Ascending aorta (tissue), 2 donors: ENCODE data around the gene SGK1. TPM values are rescaled to one million over a fixed set of nuclear protein-coding genes. Genes with fewer than 3 reads are reported as not detected.
"Not testable (repeated sequence)": the region's sequence is repeated elsewhere in the genome, so short reads cannot be mapped to it uniquely, and the experiment has no call there.

Source experiments
- DNase-seq, 2 donors: peaks; one replicate each; pipeline ENCODE4 v3.0.0-alpha.2; 2019; ENCODE audit warnings: low spot score in 2 of 2
- H3K27ac ChIP-seq, 2 donors: fragments of 200-600 bp; sonication (generic); one replicate each; pipeline ENCODE4 v1.5.1; 2016 to 2017; ENCODE audit warnings: mild to moderate bottlenecking in 1 of 2
- H3K27me3 ChIP-seq: fragments of 200-600 bp; sonication (generic); one replicate; pipeline ENCODE4 v1.5.1; 2017
- H3K36me3 ChIP-seq, 2 donors: fragments of 200-600 bp; sonication (generic); one replicate each; pipeline ENCODE4 v1.5.1; 2016
- H3K4me1 ChIP-seq, 2 donors: fragments of 200-600 bp; sonication (generic); one replicate each; pipeline ENCODE4 v1.5.1; 2016 to 2017; ENCODE audit warnings: mild to moderate bottlenecking in 1 of 2
- H3K4me3 ChIP-seq, 2 donors: fragments of 200-600 bp; sonication (generic); one replicate each; pipeline ENCODE4 v1.5.1; 2016 to 2017; ENCODE audit warnings: mild to moderate bottlenecking in 1 of 2
- H3K9me3 ChIP-seq, 2 donors: fragments of 200-600 bp; sonication (generic); one replicate each; pipeline ENCODE4 v1.5.1; 2016
- CTCF ChIP-seq, 3 experiments: fragments of 200-600 bp in 2 of 3; fragments of 450-650 bp in 1 of 3; sonication (generic) in 2 of 3; IDR thresholded peaks; one replicate each; pipeline ENCODE4 v1.5.1; 2016 to 2019; ENCODE audit warnings: antibody characterized with exemption in 3 of 3, mild to moderate bottlenecking in 1 of 3, moderate library complexity in 1 of 3
- intact Hi-C: fragments of 100-400 bp; cut with DNase I; formaldehyde crosslinking; loops from one replicate; pipeline ENCODE4 v1.15.1; 2023
- total RNA-seq: library from RNA; depleted of rRNA; stranded (reverse); fragments of >200 nt; gene quantifications from one replicate; pipeline ENCODE4 v1.1.0, GENCODE V29; 2016

Gene SGK1
- total RNA-seq, 1 donor from 2014 or later, result 200 TPM

DNA sequence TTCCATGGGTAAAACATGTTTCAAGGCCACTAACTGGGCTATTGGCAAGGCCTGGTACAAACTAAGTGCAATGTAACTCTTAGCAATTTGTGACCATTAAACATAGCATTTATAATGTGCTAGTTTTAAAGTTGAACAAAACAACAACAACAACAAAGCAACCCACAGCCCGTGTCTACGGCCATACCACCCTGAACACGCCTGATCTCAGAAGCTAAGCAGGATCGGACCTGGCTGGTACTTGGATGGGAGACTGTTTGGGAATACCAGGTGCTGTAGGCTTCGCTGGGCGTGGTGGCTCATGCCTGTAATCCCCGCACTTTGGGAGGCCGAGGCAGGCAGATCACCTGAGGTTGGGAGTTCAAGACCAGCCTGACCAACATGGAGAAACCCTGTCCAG is 61.0 kb downstream of the SGK1 start:
- no peaks in the 10 kb centered on the region for H3K27me3 ChIP-seq

DNA sequence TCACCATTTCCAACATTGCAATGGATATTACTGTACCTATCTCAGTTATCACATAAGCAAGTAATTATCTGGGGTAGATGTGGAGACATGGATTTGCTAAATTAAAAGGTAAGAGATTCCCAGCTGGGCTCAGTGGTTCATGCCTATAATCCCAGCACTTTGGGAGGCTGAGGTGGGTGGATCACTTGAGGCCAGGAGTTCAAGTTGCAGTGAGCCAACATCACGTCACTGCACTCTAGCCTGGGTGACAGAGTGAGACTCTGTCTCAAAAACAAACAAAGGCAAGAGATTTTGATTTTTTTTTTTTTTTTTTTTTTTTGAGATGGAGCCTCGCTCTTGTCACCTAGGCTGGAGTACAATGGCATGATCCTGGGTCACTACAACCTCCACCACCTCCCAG is 62.6 kb downstream of the SGK1 start:
- H3K27me3 ChIP-seq, H3K9me3 ChIP-seq, DNase-seq, H3K27ac ChIP-seq, H3K4me3 ChIP-seq, H3K36me3 ChIP-seq, H3K4me1 ChIP-seq, intact Hi-C loops: not testable (repeated sequence)

More for the DNA sequence above, 61.0 kb downstream of the SGK1 start:
- no peak overlapping the region for H3K27ac ChIP-seq
- DNase-seq, result no peak
- intact Hi-C loops, result no loop called here
- no peaks in the 10 kb centered on the region for H3K4me1 ChIP-seq
- no peak overlapping the region for H3K4me3 ChIP-seq
- H3K36me3 ChIP-seq, result no peaks in the 10 kb centered on the region
- no peak for TF ChIP-seq CTCF (IDR thresholded peaks at IDR 0.05)
- no peaks in the 10 kb centered on the region for H3K9me3 ChIP-seq

GRCh38 chr6:134254118-134254517 is 63.8 kb downstream of the SGK1 start:
- H3K4me3 ChIP-seq, result no peak overlapping the region
- no peak for DNase-seq
- peaks cover 0 to 5% of the 10 kb centered on the region in 2 donors for H3K4me1 ChIP-seq
- H3K27me3 ChIP-seq, result no peaks in the 10 kb centered on the region
- TF ChIP-seq CTCF (IDR thresholded peaks at IDR 0.05), result no peak
- intact Hi-C loops, result no loop called here
- H3K27ac ChIP-seq, result no peak overlapping the region
- H3K36me3 ChIP-seq, result no peaks in the 10 kb centered on the region
- H3K9me3 ChIP-seq, result no peaks in the 10 kb centered on the region

GRCh38 chr6:134253681-134254080 is 64.2 kb downstream of the SGK1 start:
- intact Hi-C loops, result no loop called here
- no peaks in the 10 kb centered on the region for H3K9me3 ChIP-seq
- no peaks in the 10 kb centered on the region for H3K36me3 ChIP-seq
- H3K27me3 ChIP-seq, result no peaks in the 10 kb centered on the region
- no peak overlapping the region for H3K27ac ChIP-seq
- no peak for TF ChIP-seq CTCF (IDR thresholded peaks at IDR 0.05)
- no peak for DNase-seq
- H3K4me3 ChIP-seq, result no peak overlapping the region
- peaks cover 0 to 5% of the 10 kb centered on the region in 2 donors for H3K4me1 ChIP-seq

GRCh38 chr6:134251320-134251719 is 66.6 kb downstream of the SGK1 start:
- DNase-seq, result no peak
- Histone ChIP-seq H3K27me3 (no peaks in the 10 kb centered on the region), H3K4me3 (no peak overlapping the region), H3K4me1 (peaks cover 0 to 5% of the 10 kb centered on the region in 2 donors), H3K9me3 (no peaks in the 10 kb centered on the region), H3K36me3 (no peaks in the 10 kb centered on the region), H3K27ac (no peak overlapping the region)
- no peak for TF ChIP-seq CTCF (IDR thresholded peaks at IDR 0.05)
- intact Hi-C loops, result no loop called here

DNA sequence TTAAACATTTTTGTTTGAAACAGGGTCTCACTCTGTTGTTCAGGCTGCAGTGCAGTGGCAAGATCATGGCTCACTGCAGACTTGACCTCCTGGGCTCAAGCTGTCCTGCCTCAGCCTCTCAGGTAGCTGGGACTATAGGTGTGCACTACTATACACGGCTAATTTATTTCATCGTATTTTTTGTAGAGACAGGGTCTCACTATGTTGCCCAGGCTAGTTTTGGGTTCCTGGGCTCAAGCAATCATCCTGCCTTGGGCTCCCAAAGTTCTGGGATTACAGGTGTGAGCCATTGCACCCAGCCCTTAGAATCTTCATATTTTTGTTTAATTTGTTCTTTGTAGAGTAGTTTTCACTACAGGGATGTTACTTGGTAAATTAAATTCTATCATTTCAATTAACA is 67.1 kb downstream of the SGK1 start:
- intact Hi-C loops, result no loop called here
- TF ChIP-seq CTCF (IDR thresholded peaks at IDR 0.05), result no peak
- Histone ChIP-seq H3K27me3 (no peaks in the 10 kb centered on the region), H3K36me3 (no peaks in the 10 kb centered on the region), H3K27ac (no peak overlapping the region), H3K4me3 (no peak overlapping the region), H3K4me1 (peaks cover 0 to 5% of the 10 kb centered on the region in 2 donors), H3K9me3 (no peaks in the 10 kb centered on the region)
- DNase-seq, result no peak
